HepG2 (cell line): ENCODE measurements around the gene BHLHE23. TPM values are rescaled to one million over a fixed set of nuclear protein-coding genes. Genes with fewer than 3 reads are reported as not detected.

ENCODE experiments used
- ATAC-seq: fragments of 200-7000 bp; cut with Tn5 transposase; 3 replicates; pipeline ENCODE4 v1.9.1; 2020; ENCODE audit warnings: mild to moderate bottlenecking, moderate library complexity
- BruUV-seq: library from RNA; stranded (reverse); fragments of 400-500 nt; replicated peaks from 2 replicates; lab custom pipeline; 2021; lab: Mats Ljungman, UMichigan
- CTCF ChIA-PET: fragments of 300-600 bp; formaldehyde crosslinking; extraction: SDS; loops from one replicate; lab custom pipeline; 2021; ENCODE audit warnings: low total read pairs, inconsistent platforms, low intra/inter-chr PET ratio; lab: Yijun Ruan, JAX
- POLR2A ChIA-PET: fragments of 350-600 bp; sonication (Branson Sonifier 250); formaldehyde crosslinking; loops from one replicate; lab custom pipeline; 2020; ENCODE audit warnings: antibody characterized with exemption, inconsistent platforms; lab: Yijun Ruan, JAX
- DNase-seq: peaks from one replicate; pipeline ENCODE4 v3.0.0-alpha.2; 2015; ENCODE audit warnings: low spot score
- FAIRE-seq: peaks from 3 replicates; lab custom pipeline; 2011; peaks lifted over from hg19 to GRCh38; lab: Jason Lieb, UNC
- H2AFZ ChIP-seq: one replicate; pipeline ENCODE4 v1.6.1; 2011; ENCODE audit warnings: low read length, inconsistent platforms
- H3K27ac ChIP-seq: fragments of 300-600 bp; 3 replicates; pipeline ENCODE4 v1.8.0; 2011; ENCODE audit warnings: mixed run types, mild to moderate bottlenecking, mixed read lengths, low read length, inconsistent platforms; ENCODE audit not compliant: insufficient read depth; ENCODE audit errors: extremely low read length
- H3K27me3 ChIP-seq, 2 experiments: fragments of 200-600 bp in 1 of 2; 2 replicates in 1 of 2; 3 replicates in 1 of 2; pipeline versions ENCODE4 v1.6.0 to v1.8.0; 2011; ENCODE audit warnings: low read length in 2 of 2, mild to moderate bottlenecking in 2 of 2, moderate library complexity in 2 of 2, inconsistent platforms in 1 of 2; ENCODE audit not compliant: insufficient read depth in 2 of 2, control insufficient read depth in 1 of 2
- H3K36me3 ChIP-seq, 2 experiments: fragments of 200-600 bp in 1 of 2; replicated peaks in 1 of 2; 2 replicates in 1 of 2; 3 replicates in 1 of 2; pipeline versions ENCODE4 v1.5.1 to v1.8.0; 2011; ENCODE audit warnings: low read length in 2 of 2, inconsistent platforms in 1 of 2; ENCODE audit not compliant: insufficient read depth in 2 of 2, control insufficient read depth in 1 of 2
- H3K4me1 ChIP-seq: 2 replicates; pipeline ENCODE4 v1.5.1; 2012; ENCODE audit warnings: low read length, inconsistent platforms; ENCODE audit not compliant: insufficient read depth
- H3K4me2 ChIP-seq: 2 replicates; pipeline ENCODE4 v1.6.0; 2011; ENCODE audit warnings: low read depth, low read length, inconsistent platforms
- H3K4me3 ChIP-seq, 3 experiments: fragments of 200-600 bp in 1 of 3; sonication (generic), shearing (Covaris generic) in 1 of 3; replicated peaks in 1 of 3; 2 replicates each; pipeline ENCODE4 v1.5.1; 2011 to 2016; ENCODE audit warnings: low read length in 3 of 3, inconsistent platforms in 2 of 3, low read depth in 2 of 3, mild to moderate bottlenecking in 2 of 3, control low read depth in 1 of 3, mixed read lengths in 1 of 3; ENCODE audit not compliant: insufficient read depth in 1 of 3
- H3K79me2 ChIP-seq: one replicate; pipeline ENCODE4 v1.6.1; 2011; ENCODE audit warnings: low read length, inconsistent platforms; ENCODE audit not compliant: insufficient read depth
- H3K9ac ChIP-seq: 2 replicates; pipeline ENCODE4 v1.6.0; 2011; ENCODE audit warnings: mild to moderate bottlenecking, low read depth, low read length, inconsistent platforms; ENCODE audit not compliant: insufficient read depth
- H3K9me3 ChIP-seq: 2 replicates; pipeline ENCODE4 v1.5.1; 2012; ENCODE audit warnings: mild to moderate bottlenecking, low read length
- H4K20me1 ChIP-seq: 2 replicates; pipeline ENCODE4 v1.6.0; 2011; ENCODE audit warnings: inconsistent platforms, mild to moderate bottlenecking, low read length, moderate library complexity; ENCODE audit not compliant: insufficient read depth
- EZH2 ChIP-seq: conservative IDR thresholded peaks from 2 replicates; pipeline ENCODE4 v1.6.1; 2012; ENCODE audit warnings: mild to moderate bottlenecking, low read depth, low read length, moderate library complexity
- PHF5A ChIP-seq: IDR thresholded peaks from one replicate; pipeline ENCODE4 v1.6.1; 2018; ENCODE audit warnings: low read depth, missing genetic modification reagents; ENCODE audit not compliant: unreplicated experiment
- SALL1 ChIP-seq: sonication (generic); formaldehyde crosslinking; IDR thresholded peaks from 2 replicates; pipeline ENCODE4 v1.8.0; 2022; ENCODE audit warnings: mild to moderate bottlenecking, missing genetic modification reagents
- SIN3B ChIP-seq: fragments of 150-350 bp; IDR thresholded peaks from 2 replicates; pipeline ENCODE4 v1.6.1; 2014; ENCODE audit warnings: low read length
- WGBS: methylation state at CpG from one replicate; pipeline ENCODE4 v1.1.6; 2017; ENCODE audit warnings: low lambda C conversion rate; 5-methylcytosine and 5-hydroxymethylcytosine counted together
- in situ Hi-C: cut with HindIII; loops from 2 replicates; pipeline ENCODE4 v1.10.0; 2017; ENCODE audit warnings: low pct_unique_long_range_greater_than_20kb; ENCODE audit not compliant: extremely low pct_ligation_motif_present
- intact Hi-C: fragments of 100-400 bp; cut with micrococcal nuclease; formaldehyde crosslinking; loops from one replicate; pipeline ENCODE4 v1.10.0; 2022; ENCODE audit not compliant: unreplicated experiment
- polyA plus RNA-seq, 8 experiments: library from polyadenylated mRNA; depleted of rRNA in 3 of 8; stranded (reverse) in 7 of 8; unstranded in 1 of 8; fragments of >200 nt; fragmentation: Illumina TruSeq in 4 of 8; extraction: Trizol in 4 of 8; gene quantifications; 2 replicates each; pipeline versions ENCODE4 v1.2.1 to v1.2.3, GENCODE V29; 2011 to 2016; ENCODE audit warnings: low read depth in 4 of 8, missing spikeins in 1 of 8, mixed read lengths in 1 of 8; ENCODE audit not compliant: insufficient read depth in 1 of 8
- total RNA-seq, 5 experiments: library from RNA; depleted of rRNA; stranded (reverse); fragments of >200 nt; fragmentation: Illumina TruSeq; extraction: Trizol; gene quantifications; 2 replicates each; pipeline ENCODE4 v1.2.3, GENCODE V29; 2016; ENCODE audit warnings: low read depth in 1 of 5
- TF ChIP-seq, protein P1 (sequence below): sonication (generic); formaldehyde crosslinking; IDR thresholded peaks from 2 replicates; pipeline ENCODE4 v1.4.0; 2020; ENCODE audit warnings: mild to moderate bottlenecking, missing genetic modification reagents
- TF ChIP-seq, protein P2 (sequence below): sonication (generic); formaldehyde crosslinking; IDR thresholded peaks from 2 replicates; pipeline ENCODE4 v1.4.0; 2020; ENCODE audit warnings: missing genetic modification reagents
- TF ChIP-seq, protein P3 (sequence below): sonication (generic); formaldehyde crosslinking; conservative IDR thresholded peaks from 2 replicates; pipeline ENCODE4 v1.5.0; 2020; ENCODE audit warnings: missing genetic modification reagents
- TF ChIP-seq, protein P4 (sequence below): sonication (generic); formaldehyde crosslinking; IDR thresholded peaks from 2 replicates; pipeline ENCODE4 v1.5.0; 2020; ENCODE audit warnings: mild to moderate bottlenecking, low read depth, missing genetic modification reagents, borderline replicate concordance
- TF ChIP-seq, protein P5 (sequence below): sonication (generic); formaldehyde crosslinking; IDR thresholded peaks from 2 replicates; pipeline ENCODE4 v1.4.0; 2020; ENCODE audit warnings: low read depth, missing genetic modification reagents

BHLHE23 gene
- total and polyA plus RNA-seq, 2 of the 13 experiments (the other 11 are each of a cell fraction or from before 2014, with no cell fraction given) = not detected

DNA sequence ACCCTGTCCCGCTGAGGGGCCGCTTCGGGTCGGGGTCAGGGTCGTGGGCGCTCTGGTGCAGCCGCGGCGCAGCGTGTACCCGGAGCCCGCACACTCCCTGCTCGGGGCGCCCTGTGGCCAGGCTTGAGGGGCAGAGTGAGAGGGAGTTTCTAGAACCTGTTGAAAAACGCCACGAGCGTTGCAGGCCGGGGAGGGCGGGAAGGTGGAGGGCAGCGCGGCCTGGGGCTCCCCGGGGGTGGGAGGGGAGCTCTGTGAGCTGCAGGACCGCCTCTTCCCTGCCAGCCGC lies 539 bp upstream of the BHLHE23 start:
- ChIA-PET POLR2A (no interaction called here), CTCF (interaction anchor here (2.6 kb wide), 1 partner anchor 35 kb away, joined by 42 read pairs; no protein-coding TSS in a partner anchor)
- no peak overlapping the region for H3K4me2 ChIP-seq
- ATAC-seq = no peak
- WGBS = 26% methylated on average over 23 of the region's 24 CpGs
- no peaks in the 10 kb centered on the region for H3K36me3 ChIP-seq
- peaks cover 32 to 92% of the 10 kb centered on the region in 2 experiments for H3K27me3 ChIP-seq
- TF ChIP-seq, protein P1, sequence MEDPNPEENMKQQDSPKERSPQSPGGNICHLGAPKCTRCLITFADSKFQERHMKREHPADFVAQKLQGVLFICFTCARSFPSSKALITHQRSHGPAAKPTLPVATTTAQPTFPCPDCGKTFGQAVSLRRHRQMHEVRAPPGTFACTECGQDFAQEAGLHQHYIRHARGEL = 0 out of 2 replicates have a peak, but pooled peaks have one; percentile 45
- no peak for TF ChIP-seq PHF5A (CRISPR knock-in tag)
- FAIRE-seq = no peak
- no peaks in the 10 kb centered on the region for H3K79me2 ChIP-seq
- no peaks in the 10 kb centered on the region for H3K9me3 ChIP-seq
- no peak overlapping the region for H2AFZ ChIP-seq
- H3K9ac ChIP-seq = no peak overlapping the region
- no peak for DNase-seq
- intact Hi-C loops = no loop called here
- in situ Hi-C loops = no loop called here
- H3K4me3 ChIP-seq = no peak overlapping the region
- peaks cover 5% of the 10 kb centered on the region; the same call in 1 of the 2 replicates for H4K20me1 ChIP-seq
- no peak overlapping the region for H3K27ac ChIP-seq
- H3K4me1 ChIP-seq = peaks cover 20% of the 10 kb centered on the region
- BruUV-seq = no TSS peak

DNA sequence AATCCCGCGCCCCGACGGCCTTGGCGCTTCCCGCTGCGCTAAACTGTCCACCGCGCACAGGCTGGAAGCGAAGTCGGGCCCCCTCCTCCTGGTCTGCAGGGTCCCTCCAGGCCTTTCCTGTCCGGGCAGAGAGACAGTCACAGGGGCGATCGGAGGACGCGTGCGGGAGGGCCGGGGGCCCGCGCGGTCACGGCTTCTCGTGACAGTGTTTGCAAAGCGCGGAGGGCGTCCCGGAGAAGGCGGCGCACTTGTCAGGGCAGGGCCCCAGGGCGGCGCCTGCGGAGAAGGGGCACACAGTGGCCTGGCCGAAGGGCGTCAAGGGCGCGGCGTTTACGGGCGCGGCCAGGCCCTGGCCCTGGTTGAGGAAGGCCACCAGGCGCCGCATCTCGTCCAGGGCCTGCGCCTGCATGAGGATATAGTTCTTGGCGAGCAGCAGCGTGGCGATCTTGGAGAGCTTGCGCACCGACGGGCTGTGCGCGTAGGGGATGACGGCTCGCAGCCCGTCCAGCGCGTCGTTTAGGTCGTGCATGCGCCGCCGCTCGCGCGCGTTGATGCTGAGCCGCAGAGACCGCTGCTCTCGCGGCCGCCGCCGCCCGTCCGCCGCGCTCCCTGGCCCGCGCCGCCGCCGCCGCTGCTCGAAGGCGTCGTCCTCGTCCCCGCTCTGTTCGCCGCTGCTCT lies 763 bp downstream of the BHLHE23 start:
- Histone ChIP-seq H3K36me3 (no peaks in the 10 kb centered on the region), H2AFZ (no peak overlapping the region), H4K20me1 (peaks cover 5% of the 10 kb centered on the region; the same call in 1 of the 2 replicates), H3K4me1 (peaks cover 20% of the 10 kb centered on the region), H3K9ac (no peak overlapping the region), H3K27me3 (peaks cover 36 to 91% of the 10 kb centered on the region in 2 experiments), H3K27ac (no peak overlapping the region), H3K4me2 (no peak overlapping the region), H3K9me3 (no peaks in the 10 kb centered on the region), H3K4me3 (no peak overlapping the region; a peak in 1 of 6 replicates), H3K79me2 (no peaks in the 10 kb centered on the region)
- DNase-seq (no peak), FAIRE-seq (no peak), ATAC-seq (no peak)
- intact Hi-C loops (no loop called here), in situ Hi-C loops (no loop called here)
- WGBS = 37% methylated on average over 65 of the region's 90 CpGs
- no TSS peak for BruUV-seq
- CTCF ChIA-PET = no interaction called here
- POLR2A ChIA-PET = no interaction called here
- TF ChIP-seq, protein P2, sequence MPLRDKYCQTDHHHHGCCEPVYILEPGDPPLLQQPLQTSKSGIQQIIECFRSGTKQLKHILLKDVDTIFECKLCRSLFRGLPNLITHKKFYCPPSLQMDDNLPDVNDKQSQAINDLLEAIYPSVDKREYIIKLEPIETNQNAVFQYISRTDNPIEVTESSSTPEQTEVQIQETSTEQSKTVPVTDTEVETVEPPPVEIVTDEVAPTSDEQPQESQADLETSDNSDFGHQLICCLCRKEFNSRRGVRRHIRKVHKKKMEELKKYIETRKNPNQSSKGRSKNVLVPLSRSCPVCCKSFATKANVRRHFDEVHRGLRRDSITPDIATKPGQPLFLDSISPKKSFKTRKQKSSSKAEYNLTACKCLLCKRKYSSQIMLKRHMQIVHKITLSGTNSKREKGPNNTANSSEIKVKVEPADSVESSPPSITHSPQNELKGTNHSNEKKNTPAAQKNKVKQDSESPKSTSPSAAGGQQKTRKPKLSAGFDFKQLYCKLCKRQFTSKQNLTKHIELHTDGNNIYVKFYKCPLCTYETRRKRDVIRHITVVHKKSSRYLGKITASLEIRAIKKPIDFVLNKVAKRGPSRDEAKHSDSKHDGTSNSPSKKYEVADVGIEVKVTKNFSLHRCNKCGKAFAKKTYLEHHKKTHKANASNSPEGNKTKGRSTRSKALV = peak; percentile 99
- no peak for TF ChIP-seq SIN3B
- TF ChIP-seq, protein P3, sequence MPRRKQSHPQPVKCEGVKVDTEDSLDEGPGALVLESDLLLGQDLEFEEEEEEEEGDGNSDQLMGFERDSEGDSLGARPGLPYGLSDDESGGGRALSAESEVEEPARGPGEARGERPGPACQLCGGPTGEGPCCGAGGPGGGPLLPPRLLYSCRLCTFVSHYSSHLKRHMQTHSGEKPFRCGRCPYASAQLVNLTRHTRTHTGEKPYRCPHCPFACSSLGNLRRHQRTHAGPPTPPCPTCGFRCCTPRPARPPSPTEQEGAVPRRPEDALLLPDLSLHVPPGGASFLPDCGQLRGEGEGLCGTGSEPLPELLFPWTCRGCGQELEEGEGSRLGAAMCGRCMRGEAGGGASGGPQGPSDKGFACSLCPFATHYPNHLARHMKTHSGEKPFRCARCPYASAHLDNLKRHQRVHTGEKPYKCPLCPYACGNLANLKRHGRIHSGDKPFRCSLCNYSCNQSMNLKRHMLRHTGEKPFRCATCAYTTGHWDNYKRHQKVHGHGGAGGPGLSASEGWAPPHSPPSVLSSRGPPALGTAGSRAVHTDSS (CRISPR knock-in tag) = no peak
- TF ChIP-seq EZH2 = peak; percentile 92
- TF ChIP-seq, protein P4, sequence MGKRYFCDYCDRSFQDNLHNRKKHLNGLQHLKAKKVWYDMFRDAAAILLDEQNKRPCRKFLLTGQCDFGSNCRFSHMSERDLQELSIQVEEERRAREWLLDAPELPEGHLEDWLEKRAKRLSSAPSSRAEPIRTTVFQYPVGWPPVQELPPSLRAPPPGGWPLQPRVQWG (CRISPR knock-in tag) = no peak
- TF ChIP-seq, protein P5, sequence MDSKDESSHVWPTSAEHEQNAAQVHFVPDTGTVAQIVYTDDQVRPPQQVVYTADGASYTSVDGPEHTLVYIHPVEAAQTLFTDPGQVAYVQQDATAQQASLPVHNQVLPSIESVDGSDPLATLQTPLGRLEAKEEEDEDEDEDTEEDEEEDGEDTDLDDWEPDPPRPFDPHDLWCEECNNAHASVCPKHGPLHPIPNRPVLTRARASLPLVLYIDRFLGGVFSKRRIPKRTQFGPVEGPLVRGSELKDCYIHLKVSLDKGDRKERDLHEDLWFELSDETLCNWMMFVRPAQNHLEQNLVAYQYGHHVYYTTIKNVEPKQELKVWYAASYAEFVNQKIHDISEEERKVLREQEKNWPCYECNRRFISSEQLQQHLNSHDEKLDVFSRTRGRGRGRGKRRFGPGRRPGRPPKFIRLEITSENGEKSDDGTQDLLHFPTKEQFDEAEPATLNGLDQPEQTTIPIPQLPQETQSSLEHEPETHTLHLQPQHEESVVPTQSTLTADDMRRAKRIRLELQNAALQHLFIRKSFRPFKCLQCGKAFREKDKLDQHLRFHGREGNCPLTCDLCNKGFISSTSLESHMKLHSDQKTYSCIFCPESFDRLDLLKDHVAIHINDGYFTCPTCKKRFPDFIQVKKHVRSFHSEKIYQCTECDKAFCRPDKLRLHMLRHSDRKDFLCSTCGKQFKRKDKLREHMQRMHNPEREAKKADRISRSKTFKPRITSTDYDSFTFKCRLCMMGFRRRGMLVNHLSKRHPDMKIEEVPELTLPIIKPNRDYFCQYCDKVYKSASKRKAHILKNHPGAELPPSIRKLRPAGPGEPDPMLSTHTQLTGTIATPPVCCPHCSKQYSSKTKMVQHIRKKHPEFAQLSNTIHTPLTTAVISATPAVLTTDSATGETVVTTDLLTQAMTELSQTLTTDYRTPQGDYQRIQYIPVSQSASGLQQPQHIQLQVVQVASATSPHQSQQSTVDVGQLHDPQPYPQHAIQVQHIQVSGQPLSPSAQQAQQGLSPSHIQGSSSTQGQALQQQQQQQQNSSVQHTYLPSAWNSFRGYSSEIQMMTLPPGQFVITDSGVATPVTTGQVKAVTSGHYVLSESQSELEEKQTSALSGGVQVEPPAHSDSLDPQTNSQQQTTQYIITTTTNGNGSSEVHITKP (CRISPR knock-in tag) = no peak
- TF ChIP-seq SALL1 (CRISPR knock-in tag) = no peak
